ENCODE data around the gene SLC25A26.

Gene SLC25A26

GRCh38 chr3:66348704-66349103 is 127.9 kb downstream of the SLC25A26 start:
- no peaks in the 10 kb centered on the region for H3K9me3 ChIP-seq (ENCODE audit: insufficient read depth, low read depth, low read length)
- no peak overlapping the region for H4K12ac ChIP-seq (ENCODE audit: low read depth, low read length)
- no peaks in the 10 kb centered on the region for H3K79me1 ChIP-seq (ENCODE audit: low read length)
- H2BK120ac ChIP-seq (ENCODE audit: insufficient read depth, low read length, poor library complexity) = no peak overlapping the region
- no peak overlapping the region for H4K91ac ChIP-seq (ENCODE audit: low read depth, low read length)
- H3K27me3 ChIP-seq (ENCODE audit: insufficient read depth, low read length) = no peaks in the 10 kb centered on the region
- H3K9ac ChIP-seq (ENCODE audit: low read length) = no peak overlapping the region
- no peak overlapping the region for H2BK5ac ChIP-seq (ENCODE audit: low read depth, low read length, poor library complexity)
- H3K79me2 ChIP-seq (ENCODE audit: control insufficient read depth, insufficient read depth, low read length, poor library complexity) = no peaks in the 10 kb centered on the region
- no peak overlapping the region for H2AK5ac ChIP-seq (ENCODE audit: low read length)
- peaks cover 3 to 8% of the 10 kb centered on the region in 2 experiments for H3K4me1 ChIP-seq (ENCODE audit: control insufficient read depth in 1 of 2, insufficient read depth in 2 of 2, low read length in 2 of 2)
- no peak overlapping the region for H3K27ac ChIP-seq (ENCODE audit: low read depth, low read length)
- no peak overlapping the region for H3K14ac ChIP-seq (ENCODE audit: low read length)
- no peak overlapping the region for H3K23ac ChIP-seq (ENCODE audit: low read length)
- no CpG with 5 or more reads among the region's 3 CpGs for WGBS (ENCODE audit: extremely low coverage, insufficient coverage, insufficient read length)
- H4K8ac ChIP-seq (ENCODE audit: low read depth, low read length) = no peak overlapping the region
- H3K18ac ChIP-seq (ENCODE audit: low read length) = no peak overlapping the region
- H2BK12ac ChIP-seq (ENCODE audit: low read length) = no peak overlapping the region
- no peak overlapping the region for H3K4me3 ChIP-seq (ENCODE audit: low read depth, low read length)
- H2AFZ ChIP-seq (ENCODE audit: insufficient read depth, low read length, poor library complexity) = no peak overlapping the region
- no peak for DNase-seq
- no peaks in the 10 kb centered on the region for H3K36me3 ChIP-seq (ENCODE audit: control insufficient read depth in 1 of 2, insufficient read depth in 2 of 2, low read length in 2 of 2)
- no peak overlapping the region for H3K4ac ChIP-seq (ENCODE audit: low read depth, low read length)
- H3K4me2 ChIP-seq (ENCODE audit: low read length) = no peak overlapping the region

DNA sequence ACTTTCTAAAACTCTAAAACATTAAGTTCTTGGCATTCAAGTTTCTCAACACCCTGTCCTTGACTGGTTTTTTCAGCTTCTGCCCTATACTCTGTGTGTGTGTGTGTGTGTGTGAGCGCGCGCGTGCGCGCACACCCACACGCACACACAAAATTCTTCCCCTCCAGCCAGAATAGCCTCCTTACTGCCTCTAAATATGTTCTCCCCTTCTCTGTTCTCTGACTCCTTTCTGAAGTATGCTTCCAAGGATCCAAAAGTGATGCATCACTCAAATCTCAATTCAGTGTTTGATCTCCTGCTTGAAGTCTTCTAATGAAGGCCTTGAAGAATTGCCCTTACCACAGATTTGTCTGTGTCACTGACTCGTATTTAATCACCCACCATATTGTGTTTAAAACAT is 129.8 kb downstream of the SLC25A26 start:
- Histone ChIP-seq H3K27ac (ENCODE audit: low read depth, low read length) (no peak overlapping the region), H3K4me1 (ENCODE audit: control insufficient read depth in 1 of 2, insufficient read depth in 2 of 2, low read length in 2 of 2) (peaks cover 0 to 4% of the 10 kb centered on the region in 2 experiments), H3K4me3 (ENCODE audit: low read depth, low read length) (no peak overlapping the region), H3K27me3 (ENCODE audit: insufficient read depth, low read length) (no peaks in the 10 kb centered on the region), H3K4ac (ENCODE audit: low read depth, low read length) (no peak overlapping the region), H3K9ac (ENCODE audit: low read length) (no peak overlapping the region), H2AK5ac (ENCODE audit: low read length) (no peak overlapping the region), H3K18ac (ENCODE audit: low read length) (no peak overlapping the region), H3K14ac (ENCODE audit: low read length) (no peak overlapping the region), H3K36me3 (ENCODE audit: control insufficient read depth in 1 of 2, insufficient read depth in 2 of 2, low read length in 2 of 2) (no peaks in the 10 kb centered on the region), H2BK5ac (ENCODE audit: low read depth, low read length, poor library complexity) (no peak overlapping the region), H2BK120ac (ENCODE audit: insufficient read depth, low read length, poor library complexity) (no peak overlapping the region), H3K9me3 (ENCODE audit: insufficient read depth, low read depth, low read length) (no peaks in the 10 kb centered on the region), H2AFZ (ENCODE audit: insufficient read depth, low read length, poor library complexity) (no peak overlapping the region), H2BK12ac (ENCODE audit: low read length) (no peak overlapping the region), H4K8ac (ENCODE audit: low read depth, low read length) (no peak overlapping the region), H3K79me2 (ENCODE audit: control insufficient read depth, insufficient read depth, low read length, poor library complexity) (no peaks in the 10 kb centered on the region), H4K12ac (ENCODE audit: low read depth, low read length) (no peak overlapping the region), H3K4me2 (ENCODE audit: low read length) (no peak overlapping the region), H4K91ac (ENCODE audit: low read depth, low read length) (no peak overlapping the region), H3K23ac (ENCODE audit: low read length) (no peak overlapping the region), H3K79me1 (ENCODE audit: low read length) (no peaks in the 10 kb centered on the region)
- WGBS (ENCODE audit: extremely low coverage, insufficient coverage, insufficient read length) = no CpG with 5 or more reads among the region's 8 CpGs
- DNase-seq = peak; percentile 28 to 57

- DNase-seq = peak; percentile 78 to 87
- no peak overlapping the region for H3K23ac ChIP-seq (ENCODE audit: low read length)
- H2AFZ ChIP-seq (ENCODE audit: insufficient read depth, low read length, poor library complexity) = no peak overlapping the region
- no peak overlapping the region for H4K8ac ChIP-seq (ENCODE audit: low read depth, low read length)
- H3K4ac ChIP-seq (ENCODE audit: low read depth, low read length) = no peak overlapping the region
- H3K79me2 ChIP-seq (ENCODE audit: control insufficient read depth, insufficient read depth, low read length, poor library complexity) = no peaks in the 10 kb centered on the region
- no peaks in the 10 kb centered on the region for H3K27me3 ChIP-seq (ENCODE audit: insufficient read depth, low read length)
- H4K91ac ChIP-seq (ENCODE audit: low read depth, low read length) = no peak overlapping the region
- no peak overlapping the region for H2AK5ac ChIP-seq (ENCODE audit: low read length)
- H3K14ac ChIP-seq (ENCODE audit: low read length) = no peak overlapping the region
- H3K4me3 ChIP-seq (ENCODE audit: low read depth, low read length) = no peak overlapping the region
- no CpG with 5 or more reads among the region's 3 CpGs for WGBS (ENCODE audit: extremely low coverage, insufficient coverage, insufficient read length)
- H2BK5ac ChIP-seq (ENCODE audit: low read depth, low read length, poor library complexity) = no peak overlapping the region
- H3K9me3 ChIP-seq (ENCODE audit: insufficient read depth, low read depth, low read length) = no peaks in the 10 kb centered on the region
- no peak overlapping the region for H2BK120ac ChIP-seq (ENCODE audit: insufficient read depth, low read length, poor library complexity)
- H3K79me1 ChIP-seq (ENCODE audit: low read length) = no peaks in the 10 kb centered on the region
- no peak overlapping the region for H2BK12ac ChIP-seq (ENCODE audit: low read length)
- no peak overlapping the region for H3K27ac ChIP-seq (ENCODE audit: low read depth, low read length)
- no peak overlapping the region for H4K12ac ChIP-seq (ENCODE audit: low read depth, low read length)
- H3K9ac ChIP-seq (ENCODE audit: low read length) = no peak overlapping the region
- no peaks in the 10 kb centered on the region for H3K36me3 ChIP-seq (ENCODE audit: control insufficient read depth in 1 of 2, insufficient read depth in 2 of 2, low read length in 2 of 2)
- no peak overlapping the region for H3K4me2 ChIP-seq (ENCODE audit: low read length)
- H3K18ac ChIP-seq (ENCODE audit: low read length) = no peak overlapping the region
- peaks cover 0 to 4% of the 10 kb centered on the region in 2 experiments for H3K4me1 ChIP-seq (ENCODE audit: control insufficient read depth in 1 of 2, insufficient read depth in 2 of 2, low read length in 2 of 2)
Observed at GRCh38 chr3:66353039-66353438, 132.2 kb downstream of the SLC25A26 start.

DNA sequence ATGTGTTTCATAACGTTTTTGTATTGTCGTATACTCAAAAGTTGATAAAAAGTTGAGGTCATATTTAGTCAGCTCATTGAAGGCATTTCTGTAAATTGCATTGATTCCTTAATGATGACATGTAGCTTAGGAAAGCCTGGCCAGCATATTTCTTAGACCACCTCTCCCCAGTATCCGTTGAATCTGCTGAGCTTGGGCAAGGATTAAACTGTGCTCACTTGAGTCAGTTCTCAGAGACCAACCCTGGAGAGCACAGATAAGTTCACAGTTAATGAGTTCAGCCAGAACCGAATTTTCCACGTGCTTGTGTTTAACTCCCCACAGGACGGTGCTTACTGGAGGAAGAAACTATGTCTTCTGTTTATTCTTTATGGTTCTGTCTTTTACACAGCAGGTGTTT is 132.7 kb downstream of the SLC25A26 start:
- no CpG with 5 or more reads among the region's 6 CpGs for WGBS (ENCODE audit: extremely low coverage, insufficient coverage, insufficient read length)
- Histone ChIP-seq H4K91ac (ENCODE audit: low read depth, low read length) (no peak overlapping the region), H3K9ac (ENCODE audit: low read length) (no peak overlapping the region)

More for the DNA sequence above, 132.7 kb downstream of the SLC25A26 start:
- Histone ChIP-seq H3K14ac (ENCODE audit: low read length) (no peak overlapping the region), H2BK120ac (ENCODE audit: insufficient read depth, low read length, poor library complexity) (no peak overlapping the region), H3K4me2 (ENCODE audit: low read length) (no peak overlapping the region), H3K18ac (ENCODE audit: low read length) (no peak overlapping the region), H3K79me1 (ENCODE audit: low read length) (no peaks in the 10 kb centered on the region), H3K4ac (ENCODE audit: low read depth, low read length) (no peak overlapping the region), H2BK12ac (ENCODE audit: low read length) (no peak overlapping the region), H3K27me3 (ENCODE audit: insufficient read depth, low read length) (no peaks in the 10 kb centered on the region), H3K9me3 (ENCODE audit: insufficient read depth, low read depth, low read length) (no peaks in the 10 kb centered on the region), H2AK5ac (ENCODE audit: low read length) (no peak overlapping the region), H3K27ac (ENCODE audit: low read depth, low read length) (no peak overlapping the region), H4K12ac (ENCODE audit: low read depth, low read length) (no peak overlapping the region), H3K23ac (ENCODE audit: low read length) (no peak overlapping the region), H2BK5ac (ENCODE audit: low read depth, low read length, poor library complexity) (no peak overlapping the region), H3K79me2 (ENCODE audit: control insufficient read depth, insufficient read depth, low read length, poor library complexity) (no peaks in the 10 kb centered on the region), H3K36me3 (ENCODE audit: control insufficient read depth in 1 of 2, insufficient read depth in 2 of 2, low read length in 2 of 2) (no peaks in the 10 kb centered on the region), H3K4me3 (ENCODE audit: low read depth, low read length) (no peak overlapping the region), H3K4me1 (ENCODE audit: control insufficient read depth in 1 of 2, insufficient read depth in 2 of 2, low read length in 2 of 2) (peaks cover 0 to 4% of the 10 kb centered on the region in 2 experiments), H2AFZ (ENCODE audit: insufficient read depth, low read length, poor library complexity) (no peak overlapping the region), H4K8ac (ENCODE audit: low read depth, low read length) (no peak overlapping the region)
- DNase-seq = peak; percentile 44 to 74

Data from trophoblast cell (in vitro differentiated cells and primary cell).